ENCODE results near the gene CDNF. TPM values are rescaled to one million over a fixed set of nuclear protein-coding genes. Genes with fewer than 3 reads are reported as not detected.

The CDNF gene
- total RNA-seq, 2 experiments from 2014 or later, result 0.50 to 0.94 TPM

DNA sequence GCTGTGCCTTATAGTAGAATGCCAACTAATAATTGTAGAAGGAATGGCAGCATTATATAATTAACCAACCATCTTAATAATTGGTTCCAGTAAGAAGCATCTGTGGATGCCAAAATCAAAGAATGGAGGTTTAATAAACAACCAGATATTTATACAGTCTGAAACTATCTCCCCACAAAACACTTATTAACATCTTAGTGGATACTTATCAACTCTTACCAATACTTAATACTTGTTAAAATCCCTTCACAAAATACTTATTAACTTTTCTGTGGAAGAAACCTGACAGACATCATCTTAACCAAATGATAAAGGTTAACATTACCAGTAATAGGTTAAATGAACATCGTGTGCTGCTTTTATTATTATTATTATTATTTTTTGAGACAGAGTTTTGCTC is 34.0 kb downstream of the CDNF start:
- Mint-ChIP-seq H3K4me1 (no peaks in the 10 kb centered on the region), H3K9me3 (ENCODE audit: low read depth) (no peaks in the 10 kb centered on the region), H3K27me3 (peaks cover 17% of the 10 kb centered on the region), H3K36me3 (no peaks in the 10 kb centered on the region), H3K27ac (no peak overlapping the region), H3K4me3 (no peak overlapping the region)
- ATAC-seq (no peak), DNase-seq (no peak)
- CTCF ChIA-PET, result no interaction called here

- CTCF ChIA-PET, result no interaction called here
- Mint-ChIP-seq H3K4me1 (no peaks in the 10 kb centered on the region), H3K27me3 (peaks cover 22% of the 10 kb centered on the region), H3K9me3 (ENCODE audit: low read depth) (no peaks in the 10 kb centered on the region), H3K36me3 (no peaks in the 10 kb centered on the region), H3K4me3 (no peak overlapping the region), H3K27ac (no peak overlapping the region)
- no peak for ATAC-seq
- DNase-seq, result no peak
Observed at GRCh38 chr10:14801723-14802122, 36.1 kb downstream of the CDNF start.

GRCh38 chr10:14800397-14800796 is 37.4 kb downstream of the CDNF start:
- Mint-ChIP-seq H3K4me3 (no peak overlapping the region), H3K27me3 (peaks cover 21% of the 10 kb centered on the region), H3K4me1 (no peaks in the 10 kb centered on the region), H3K36me3 (no peaks in the 10 kb centered on the region), H3K27ac (no peak overlapping the region), H3K9me3 (ENCODE audit: low read depth) (no peaks in the 10 kb centered on the region)
- CTCF ChIA-PET, result interaction anchor here (1.4 kb wide), 1 partner anchor 23 kb away, joined by 4 read pairs; no protein-coding TSS in a partner anchor
- DNase-seq (no peak), ATAC-seq (no peak)

- CTCF ChIA-PET, result interaction anchor here (0.6 to 2.0 kb wide), 2 partner anchors 11 to 613 kb away, joined by 3 to 4 read pairs; no protein-coding TSS in a partner anchor
Observed at GRCh38 chr10:14798636-14799035, 39.2 kb downstream of the CDNF start.

DNA sequence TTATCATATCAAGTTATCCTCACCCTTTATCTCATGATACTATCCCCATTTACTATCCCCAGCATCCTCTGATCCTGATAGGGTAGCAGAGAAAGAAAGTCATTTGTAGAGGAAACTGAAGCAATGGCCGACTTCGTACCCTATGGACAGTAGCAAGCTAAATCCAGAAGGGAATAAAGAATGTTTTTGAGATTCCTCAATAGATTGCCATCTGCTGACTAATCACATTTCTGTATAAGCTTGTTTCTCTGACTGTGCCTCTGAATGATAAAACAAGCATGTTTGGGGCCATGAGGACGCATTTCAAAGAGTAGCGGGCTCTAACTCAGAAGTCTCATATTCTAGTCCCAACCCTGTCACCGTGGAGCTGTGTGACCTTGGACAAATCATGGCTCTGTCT is 49.9 kb downstream of the CDNF start:
- H3K27me3 Mint-ChIP-seq, result no peaks in the 10 kb centered on the region
- no peak for DNase-seq
- peaks cover 6% of the 10 kb centered on the region for H3K9me3 Mint-ChIP-seq (ENCODE audit: low read depth)
- CTCF ChIA-PET, result interaction anchor here (1.2 kb wide), 1 partner anchor 11 kb away, joined by 4 read pairs; no protein-coding TSS in a partner anchor
- H3K4me3 Mint-ChIP-seq, result no peak overlapping the region
- H3K36me3 Mint-ChIP-seq, result no peaks in the 10 kb centered on the region
- H3K4me1 Mint-ChIP-seq, result no peaks in the 10 kb centered on the region
- H3K27ac Mint-ChIP-seq, result no peak overlapping the region
- ATAC-seq, result no peak

More at GRCh38 chr10:14798636-14799035, 39.2 kb downstream of the CDNF start:
- no peak for DNase-seq
- H3K27me3 Mint-ChIP-seq, result peaks cover 19% of the 10 kb centered on the region
- ATAC-seq, result no peak
- no peaks in the 10 kb centered on the region for H3K4me1 Mint-ChIP-seq
- no peak overlapping the region for H3K4me3 Mint-ChIP-seq
- H3K27ac Mint-ChIP-seq, result no peak overlapping the region
- no peaks in the 10 kb centered on the region for H3K9me3 Mint-ChIP-seq (ENCODE audit: low read depth)
- H3K36me3 Mint-ChIP-seq, result no peaks in the 10 kb centered on the region

- Mint-ChIP-seq H3K27me3 (no peaks in the 10 kb centered on the region), H3K36me3 (no peaks in the 10 kb centered on the region), H3K9me3 (ENCODE audit: low read depth) (peaks cover 6% of the 10 kb centered on the region), H3K4me1 (peaks cover 4% of the 10 kb centered on the region), H3K4me3 (no peak overlapping the region), H3K27ac (no peak overlapping the region)
- CTCF ChIA-PET, result no interaction called here
- DNase-seq (no peak), ATAC-seq (no peak)
Observed at GRCh38 chr10:14784459-14785055, 53.3 kb downstream of the CDNF start.

- no peak overlapping the region for H3K27ac Mint-ChIP-seq
- no peak overlapping the region for H3K4me3 Mint-ChIP-seq
- peaks cover 4% of the 10 kb centered on the region for H3K4me1 Mint-ChIP-seq
- H3K9me3 Mint-ChIP-seq (ENCODE audit: low read depth), result peaks cover 3% of the 10 kb centered on the region
- CTCF ChIA-PET, result no interaction called here
- DNase-seq, result no peak
- ATAC-seq, result no peak
- no peaks in the 10 kb centered on the region for H3K27me3 Mint-ChIP-seq
- H3K36me3 Mint-ChIP-seq, result no peaks in the 10 kb centered on the region
Observed at GRCh38 chr10:14782691-14783363, 55.0 kb downstream of the CDNF start.

GRCh38 chr10:14781763-14782162 is 56.1 kb downstream of the CDNF start:
- Mint-ChIP-seq H3K4me3 (no peak overlapping the region), H3K27ac (no peak overlapping the region), H3K36me3 (peaks cover 1% of the 10 kb centered on the region), H3K9me3 (ENCODE audit: low read depth) (peaks cover 3% of the 10 kb centered on the region), H3K27me3 (no peaks in the 10 kb centered on the region), H3K4me1 (peaks cover 4% of the 10 kb centered on the region)
- no peak for DNase-seq
- no peak for ATAC-seq
- CTCF ChIA-PET, result no interaction called here

GRCh38 chr10:14779001-14779651 is 58.7 kb downstream of the CDNF start:
- H3K4me3 Mint-ChIP-seq, result no peak overlapping the region
- no peak for ATAC-seq
- no peak for DNase-seq
- no peak overlapping the region for H3K27ac Mint-ChIP-seq
- peaks cover 1% of the 10 kb centered on the region for H3K36me3 Mint-ChIP-seq
- H3K4me1 Mint-ChIP-seq, result peaks cover 4% of the 10 kb centered on the region
- no peaks in the 10 kb centered on the region for H3K9me3 Mint-ChIP-seq (ENCODE audit: low read depth)
- H3K27me3 Mint-ChIP-seq, result no peaks in the 10 kb centered on the region
- CTCF ChIA-PET, result no interaction called here

GRCh38 chr10:14776546-14776945 is 61.3 kb downstream of the CDNF start:
- no peak for ATAC-seq
- Mint-ChIP-seq H3K27me3 (no peaks in the 10 kb centered on the region), H3K9me3 (ENCODE audit: low read depth) (no peaks in the 10 kb centered on the region), H3K4me1 (no peaks in the 10 kb centered on the region), H3K4me3 (no peak overlapping the region), H3K27ac (no peak overlapping the region), H3K36me3 (peaks cover 1% of the 10 kb centered on the region)
- CTCF ChIA-PET, result no interaction called here
- no peak for DNase-seq

DNA sequence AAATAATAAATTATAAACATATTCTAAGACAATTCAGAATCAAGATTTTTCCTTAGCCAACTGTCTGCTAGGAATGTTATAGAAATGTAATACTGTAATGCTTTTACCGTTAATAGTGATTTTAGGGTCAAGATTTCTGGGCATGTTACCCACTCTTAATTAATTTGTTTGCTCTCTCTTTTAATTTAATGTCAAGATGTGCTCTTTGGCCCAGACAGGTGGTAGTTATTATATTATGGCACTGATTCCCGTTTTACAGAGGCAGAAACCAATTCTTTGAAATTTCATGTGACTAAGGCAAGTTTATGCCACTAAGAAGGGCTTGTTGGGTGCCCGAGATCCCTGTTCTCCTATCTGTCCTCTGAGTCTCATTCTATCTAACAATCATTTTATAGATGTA is 62.2 kb downstream of the CDNF start:
- CTCF ChIA-PET, result no interaction called here
- Mint-ChIP-seq H3K36me3 (peaks cover 1% of the 10 kb centered on the region), H3K9me3 (ENCODE audit: low read depth) (no peaks in the 10 kb centered on the region), H3K4me3 (no peak overlapping the region), H3K27me3 (no peaks in the 10 kb centered on the region), H3K4me1 (no peaks in the 10 kb centered on the region), H3K27ac (no peak overlapping the region)
- no peak for ATAC-seq
- no peak for DNase-seq

DNA sequence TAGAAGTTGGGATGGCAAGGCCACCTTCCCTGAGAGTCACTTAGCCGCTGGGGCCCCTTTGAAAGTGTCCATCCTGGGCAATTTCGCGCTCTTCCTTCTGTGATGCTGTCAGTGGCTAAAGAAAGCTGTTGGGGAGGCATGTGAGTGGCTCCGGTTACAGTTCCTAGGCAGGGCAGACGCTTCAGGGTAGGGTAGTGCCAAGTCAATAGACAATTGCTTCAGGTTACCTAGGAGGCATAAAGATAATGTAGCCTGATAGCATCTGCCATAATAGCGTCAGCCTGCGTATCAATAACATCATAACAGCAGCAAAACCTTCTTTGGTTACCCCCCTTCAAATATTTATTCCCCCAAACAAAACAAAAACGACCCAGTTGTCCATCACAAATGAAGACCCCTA is 63.0 kb downstream of the CDNF start, which contains the start of gene FAM107B:
Gene FAM107B, minus strand, starts transcription at position 101 of the 400 bp plus-strand sequence. CDS start 234 bp downstream, outside the sequence.
- no peaks in the 10 kb centered on the region for H3K27me3 Mint-ChIP-seq
- DNase-seq, result no peak
- peaks cover 1% of the 10 kb centered on the region for H3K36me3 Mint-ChIP-seq
- CTCF ChIA-PET, result no interaction called here
- ATAC-seq, result no peak
- H3K4me1 Mint-ChIP-seq, result no peaks in the 10 kb centered on the region
- no peak within 1 kb of the TSS for H3K4me3 Mint-ChIP-seq
- H3K27ac Mint-ChIP-seq, result no peak within 1 kb of the TSS
- no peaks in the 10 kb centered on the region for H3K9me3 Mint-ChIP-seq (ENCODE audit: low read depth)

GRCh38 chr10:14774214-14774580 is 63.6 kb downstream of the CDNF start:
- Mint-ChIP-seq H3K9me3 (ENCODE audit: low read depth) (no peaks in the 10 kb centered on the region), H3K27me3 (no peaks in the 10 kb centered on the region), H3K4me1 (no peaks in the 10 kb centered on the region), H3K4me3 (no peak overlapping the region), H3K36me3 (peaks cover 1% of the 10 kb centered on the region), H3K27ac (no peak overlapping the region)
- ATAC-seq, result no peak
- DNase-seq, result no peak
- CTCF ChIA-PET, result no interaction called here
